Measurements from ENCODE around the gene ANKS1A.
"Not testable (repeated sequence)": the region's sequence is repeated elsewhere in the genome, so short reads cannot be mapped to it uniquely, and the experiment has no call there.

Gene ANKS1A, protein sequence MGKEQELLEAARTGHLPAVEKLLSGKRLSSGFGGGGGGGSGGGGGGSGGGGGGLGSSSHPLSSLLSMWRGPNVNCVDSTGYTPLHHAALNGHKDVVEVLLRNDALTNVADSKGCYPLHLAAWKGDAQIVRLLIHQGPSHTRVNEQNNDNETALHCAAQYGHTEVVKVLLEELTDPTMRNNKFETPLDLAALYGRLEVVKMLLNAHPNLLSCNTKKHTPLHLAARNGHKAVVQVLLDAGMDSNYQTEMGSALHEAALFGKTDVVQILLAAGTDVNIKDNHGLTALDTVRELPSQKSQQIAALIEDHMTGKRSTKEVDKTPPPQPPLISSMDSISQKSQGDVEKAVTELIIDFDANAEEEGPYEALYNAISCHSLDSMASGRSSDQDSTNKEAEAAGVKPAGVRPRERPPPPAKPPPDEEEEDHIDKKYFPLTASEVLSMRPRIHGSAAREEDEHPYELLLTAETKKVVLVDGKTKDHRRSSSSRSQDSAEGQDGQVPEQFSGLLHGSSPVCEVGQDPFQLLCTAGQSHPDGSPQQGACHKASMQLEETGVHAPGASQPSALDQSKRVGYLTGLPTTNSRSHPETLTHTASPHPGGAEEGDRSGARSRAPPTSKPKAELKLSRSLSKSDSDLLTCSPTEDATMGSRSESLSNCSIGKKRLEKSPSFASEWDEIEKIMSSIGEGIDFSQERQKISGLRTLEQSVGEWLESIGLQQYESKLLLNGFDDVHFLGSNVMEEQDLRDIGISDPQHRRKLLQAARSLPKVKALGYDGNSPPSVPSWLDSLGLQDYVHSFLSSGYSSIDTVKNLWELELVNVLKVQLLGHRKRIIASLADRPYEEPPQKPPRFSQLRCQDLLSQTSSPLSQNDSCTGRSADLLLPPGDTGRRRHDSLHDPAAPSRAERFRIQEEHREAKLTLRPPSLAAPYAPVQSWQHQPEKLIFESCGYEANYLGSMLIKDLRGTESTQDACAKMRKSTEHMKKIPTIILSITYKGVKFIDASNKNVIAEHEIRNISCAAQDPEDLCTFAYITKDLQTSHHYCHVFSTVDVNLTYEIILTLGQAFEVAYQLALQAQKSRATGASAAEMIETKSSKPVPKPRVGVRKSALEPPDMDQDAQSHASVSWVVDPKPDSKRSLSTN

DNA sequence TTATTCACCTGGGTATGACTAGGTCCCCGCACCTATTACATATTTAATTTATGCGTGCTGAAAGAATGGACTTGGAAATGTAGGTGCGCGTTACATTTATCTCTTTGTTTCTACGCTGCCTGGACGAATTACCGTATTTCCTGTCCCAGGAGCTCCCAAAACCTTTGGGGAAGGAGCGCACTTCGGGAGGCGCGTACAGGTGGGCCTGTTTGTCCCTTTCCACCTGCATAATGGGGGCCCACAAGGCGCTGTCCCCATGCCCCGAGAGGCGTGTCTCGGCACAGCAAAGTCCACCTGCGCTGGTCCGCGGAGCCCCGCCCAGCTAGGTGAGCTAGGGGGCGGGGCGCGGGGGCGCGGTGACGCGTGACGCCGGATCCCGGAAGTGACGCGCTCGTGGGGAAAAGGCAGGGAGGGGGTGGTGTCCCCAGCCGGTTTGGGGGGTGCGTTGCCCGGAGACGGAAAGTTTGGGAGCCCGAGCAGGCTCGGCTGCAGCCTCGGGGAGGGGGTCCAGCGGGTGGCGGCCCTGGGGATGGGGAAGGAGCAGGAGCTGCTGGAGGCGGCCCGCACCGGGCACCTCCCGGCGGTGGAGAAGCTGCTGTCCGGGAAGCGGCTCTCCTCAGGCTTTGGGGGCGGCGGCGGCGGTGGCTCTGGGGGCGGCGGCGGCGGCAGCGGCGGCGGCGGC is at the start of gene ANKS1A:
TSS of gene ANKS1A (plus strand) at position 382 of the 682 bp plus-strand sequence. CDS start at position 530, 148 bp downstream.
- DNase-seq, result peak; percentile 79

- DNase-seq, result no peak
Measured at GRCh38 chr6:34839666-34840352, 49.2 kb upstream of the ANKS1A start.

GRCh38 chr6:34849066-34849465 is 40.0 kb upstream of the ANKS1A start:
- not testable (repeated sequence) for DNase-seq

DNA sequence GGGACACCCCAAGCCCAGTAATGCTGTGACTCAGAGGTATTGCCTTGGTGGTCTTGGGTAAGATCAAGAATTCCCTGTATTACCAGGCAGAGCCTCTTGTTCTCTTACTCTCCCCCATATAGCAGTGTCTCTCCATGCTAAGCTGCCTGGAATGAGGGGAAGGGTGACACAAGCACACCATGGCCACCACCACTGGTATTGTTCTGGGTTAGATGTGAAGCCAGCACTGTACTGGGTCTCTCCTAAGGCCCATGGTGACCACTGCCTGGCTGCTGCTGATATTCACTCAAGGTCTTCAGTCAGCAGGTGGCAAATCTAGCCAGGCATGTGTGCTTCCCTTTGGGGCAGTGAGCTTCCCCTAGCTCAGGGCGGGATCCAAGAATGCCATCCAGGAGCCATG is 37.7 kb upstream of the ANKS1A start:
- DNase-seq, result no peak

DNA sequence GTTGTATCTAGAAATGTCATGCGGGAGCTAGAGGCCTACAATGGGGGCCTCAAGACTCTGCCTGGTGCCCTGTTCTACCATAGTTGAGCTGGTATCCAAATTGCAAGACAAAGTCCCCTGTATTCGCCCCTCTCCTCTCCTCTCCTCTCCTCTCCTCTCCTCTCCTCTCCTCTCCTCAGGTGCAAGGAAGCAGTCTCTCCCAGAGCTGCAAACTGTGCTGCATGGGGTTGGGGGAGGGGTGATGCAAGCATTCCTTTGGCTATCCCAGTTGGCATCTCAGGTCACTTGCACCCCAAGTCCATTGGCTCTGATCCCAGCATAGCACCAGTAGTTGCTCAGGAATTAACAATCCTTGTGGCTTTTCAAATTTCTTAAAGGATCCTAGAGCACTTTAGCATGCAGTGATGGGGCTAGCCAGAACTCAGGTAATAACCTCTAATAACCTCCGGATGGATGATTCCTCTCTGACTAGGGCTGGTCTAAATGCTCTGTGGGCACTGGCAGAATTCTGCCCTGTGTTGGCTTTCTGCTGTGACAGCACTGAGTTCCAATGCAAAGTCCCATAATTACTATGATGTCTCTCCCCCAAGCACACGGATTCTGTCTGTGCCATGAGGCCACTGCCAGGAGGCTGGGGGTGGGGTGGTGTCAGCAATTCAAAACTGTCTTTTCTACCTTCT is 36.5 kb upstream of the ANKS1A start:
- DNase-seq, result no peak

- DNase-seq, result no peak
Measured at GRCh38 chr6:34855463-34855862, 33.6 kb upstream of the ANKS1A start.

DNA sequence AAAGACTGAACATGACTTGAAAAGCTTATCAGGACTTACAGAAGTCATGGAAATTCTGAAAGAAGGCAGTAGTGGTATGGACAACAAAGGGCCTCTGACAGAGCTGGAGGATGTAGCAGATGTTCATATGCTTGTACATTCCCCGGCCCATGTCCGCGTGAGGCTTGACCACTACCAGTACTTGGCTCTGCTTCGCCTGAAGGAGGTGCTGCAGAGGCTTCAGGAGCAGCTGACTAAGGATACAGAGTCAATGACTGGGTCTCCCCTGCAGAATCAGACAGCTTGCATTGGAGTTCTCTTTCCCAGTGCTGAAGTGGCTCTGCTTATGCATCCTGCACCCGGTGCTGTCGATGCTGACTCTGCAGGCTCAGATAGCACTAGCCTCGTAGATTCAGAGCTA is 30.4 kb upstream of the ANKS1A start:
- no peak for DNase-seq

DNA sequence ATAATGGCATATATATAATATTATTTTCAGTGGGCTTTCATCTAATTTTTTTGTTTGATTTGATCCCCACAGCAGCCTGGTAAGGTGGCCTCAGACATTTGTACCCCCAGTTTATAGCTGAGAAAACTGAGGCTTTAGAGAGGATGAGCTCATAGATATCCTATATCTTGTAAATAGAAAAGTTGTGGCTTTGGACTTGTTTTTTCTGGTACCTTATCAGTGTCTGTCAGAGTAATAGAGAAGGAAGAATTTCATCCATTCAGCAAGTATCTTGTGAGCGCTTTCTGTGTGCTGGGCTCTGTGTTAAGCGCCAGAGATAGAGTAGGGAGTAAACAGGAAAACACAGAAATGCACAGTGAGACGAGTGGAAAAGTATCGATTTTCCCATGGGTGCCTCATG is 29.1 kb upstream of the ANKS1A start:
- DNase-seq, result no peak

DNA sequence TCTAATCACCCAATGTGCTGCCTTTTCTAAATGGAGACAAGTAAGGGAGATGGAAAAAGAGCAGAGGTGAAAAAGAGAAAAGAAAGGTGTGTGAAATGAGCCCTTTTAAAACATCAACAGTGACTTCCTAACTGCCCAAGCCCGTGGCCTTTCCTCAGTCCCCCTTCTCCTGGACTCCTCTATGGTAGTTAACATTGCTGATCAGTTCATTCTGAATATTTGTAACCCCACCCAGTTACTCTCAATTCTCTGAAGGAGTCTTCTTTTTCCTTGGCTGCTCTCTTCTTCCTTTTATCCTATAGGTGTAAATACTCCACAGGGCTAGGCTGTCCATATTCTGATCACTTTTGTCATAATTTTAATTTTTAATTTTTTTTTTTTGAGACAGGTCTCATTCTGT is 28.3 kb upstream of the ANKS1A start:
- no peak for DNase-seq

DNA sequence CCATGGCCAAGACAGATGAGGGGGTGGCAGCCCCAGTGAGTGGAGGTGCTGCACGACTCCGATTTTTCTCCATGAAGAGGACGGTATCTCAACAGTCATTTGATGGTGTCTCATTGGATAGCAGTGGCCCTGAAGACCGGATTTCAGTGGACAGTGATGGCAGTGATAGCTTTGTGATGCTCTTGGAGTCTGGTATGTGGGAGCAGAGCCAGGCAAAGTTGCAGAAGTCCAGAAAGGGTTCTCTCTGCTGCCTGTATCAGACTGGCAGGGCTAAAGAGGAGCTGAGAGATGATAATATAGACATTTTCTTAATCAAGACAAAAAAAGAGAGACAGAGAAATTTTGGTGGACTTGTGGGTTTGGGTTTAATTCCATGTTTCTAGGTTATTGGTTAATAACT is 25.0 kb upstream of the ANKS1A start:
- no peak for DNase-seq

DNA sequence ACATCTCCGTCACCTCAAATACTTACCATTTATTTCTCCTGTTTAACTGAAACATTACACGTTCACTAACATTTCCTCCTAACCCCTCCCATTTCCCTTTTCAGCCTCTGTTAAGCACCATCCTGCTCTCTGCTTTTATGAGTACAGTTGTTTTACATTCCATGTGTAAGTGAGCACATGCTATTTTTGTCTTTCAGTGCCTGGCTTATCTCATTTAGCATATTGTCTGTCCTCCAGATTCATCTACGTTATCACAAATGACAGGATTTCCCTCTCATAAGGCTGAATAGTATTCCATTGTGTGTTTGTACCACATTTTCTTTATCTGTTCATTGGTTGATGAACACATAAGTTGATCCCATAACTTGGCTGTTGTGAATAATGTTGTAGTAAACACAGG is 23.9 kb upstream of the ANKS1A start:
- DNase-seq, result no peak

- no peak for DNase-seq
Measured at GRCh38 chr6:34866509-34866908, 22.5 kb upstream of the ANKS1A start.

GRCh38 chr6:34867484-34867883 is 21.6 kb upstream of the ANKS1A start:
- DNase-seq, result no peak

GRCh38 chr6:34871853-34872252 is 17.2 kb upstream of the ANKS1A start:
- DNase-seq, result no peak

- DNase-seq, result no peak
Measured at GRCh38 chr6:34872332-34872731, 16.7 kb upstream of the ANKS1A start.

DNA sequence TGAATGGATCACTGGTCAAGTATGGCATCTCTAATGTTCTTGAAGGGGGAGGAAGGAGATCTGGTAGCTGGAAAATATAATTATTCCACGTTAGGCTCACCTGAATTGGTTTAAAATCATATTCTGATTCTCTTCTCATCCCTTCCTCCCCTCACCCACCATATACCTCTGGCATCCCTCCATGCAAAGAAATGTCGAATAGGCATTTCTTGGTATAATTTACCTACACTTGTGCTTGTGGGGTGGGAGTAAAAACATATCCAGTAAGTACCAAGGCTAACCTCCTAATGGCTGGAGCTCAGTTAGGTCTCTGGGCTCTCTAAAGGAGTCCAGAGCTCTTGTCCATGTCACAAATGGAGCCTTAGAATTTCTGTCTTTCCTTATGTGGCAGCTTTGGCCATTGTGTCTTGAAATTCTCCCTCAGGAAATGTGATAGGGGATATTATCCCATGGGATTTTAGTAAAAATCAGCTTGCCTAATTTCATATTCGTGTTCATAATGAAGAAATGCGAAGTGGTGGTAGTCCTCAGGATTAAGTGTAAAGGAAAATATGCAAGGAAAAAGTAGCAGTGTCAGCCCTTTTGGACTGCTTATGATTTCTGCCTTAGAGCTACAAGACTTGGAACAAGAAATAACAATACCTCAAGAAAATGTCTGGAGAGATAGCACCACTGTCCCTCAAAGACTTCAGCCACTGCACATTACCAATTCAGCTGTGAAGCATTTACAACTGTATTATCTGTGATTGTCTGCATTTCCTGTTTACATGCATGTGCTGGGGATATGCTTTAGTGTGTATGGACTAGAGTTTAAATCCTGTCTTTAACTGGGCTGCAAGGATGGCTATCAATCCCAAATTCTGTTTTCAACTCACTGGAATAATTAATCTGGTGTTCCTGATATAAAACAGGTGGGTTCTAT is 13.5 kb upstream of the ANKS1A start:
- no peak for DNase-seq

DNA sequence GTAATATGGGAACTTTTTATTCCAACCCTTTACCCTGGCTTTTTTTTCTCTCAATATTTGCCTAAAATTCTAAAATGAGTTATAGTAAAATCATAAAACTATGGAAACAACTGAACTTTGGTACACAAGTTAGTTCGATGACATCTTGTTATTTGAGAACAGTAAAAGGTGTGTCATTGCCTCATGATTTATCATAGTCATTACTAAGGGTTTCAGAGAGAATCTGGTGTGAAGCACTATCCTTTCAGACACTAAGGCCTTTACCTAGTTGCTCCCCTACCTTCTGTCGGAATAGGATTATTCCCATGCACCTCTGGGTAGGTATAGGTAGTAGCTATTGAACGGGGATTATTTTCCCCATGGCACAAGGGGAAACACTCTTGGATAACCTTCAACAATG is 12.6 kb upstream of the ANKS1A start:
- DNase-seq, result no peak

GRCh38 chr6:34877259-34877658 is 11.8 kb upstream of the ANKS1A start:
- DNase-seq, result no peak

DNA sequence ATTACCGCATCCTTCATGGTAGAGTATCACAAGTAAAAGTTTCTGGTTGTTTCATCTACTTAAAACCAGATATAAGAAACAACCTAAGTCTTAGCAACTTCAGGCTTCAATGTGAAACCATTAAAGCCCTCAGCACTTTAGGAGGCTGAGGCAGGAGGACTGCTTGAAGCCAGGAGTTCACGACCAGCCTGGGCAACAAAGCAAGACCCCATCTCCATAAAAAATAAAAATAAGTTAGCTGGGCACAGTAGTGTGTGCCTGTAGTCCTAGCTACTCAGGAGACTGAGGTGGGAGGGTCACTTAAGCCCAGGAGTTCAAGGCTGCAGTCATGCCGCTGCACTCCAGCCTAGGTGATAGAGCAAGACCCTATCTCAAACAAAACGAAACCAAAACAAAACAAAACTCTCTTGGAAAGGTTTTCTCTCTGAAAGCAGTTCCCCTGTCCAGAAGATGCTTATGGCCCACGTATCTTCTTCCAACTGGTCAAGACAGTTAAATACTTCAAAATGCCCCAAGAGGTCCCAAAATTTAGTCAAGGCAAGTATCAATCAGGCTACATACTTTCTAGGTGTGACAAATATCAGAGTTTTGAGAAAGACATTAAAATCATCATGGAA is 11.1 kb upstream of the ANKS1A start:
- DNase-seq, result no peak

- not testable (repeated sequence) for DNase-seq
Measured at GRCh38 chr6:34884073-34884472, 5.0 kb upstream of the ANKS1A start.
